ENCODE measurements around the gene RCSD1. TPM values are rescaled to one million over a fixed set of nuclear protein-coding genes. Genes with fewer than 3 reads are reported as not detected.
"Not testable (repeated sequence)": the region's sequence is repeated elsewhere in the genome, so short reads cannot be mapped to it uniquely, and the experiment has no call there.

RCSD1 gene
- polyA plus RNA-seq, 3 donors, result 116 to 218 (median 216) TPM

- Mint-ChIP-seq H3K27ac (peak overlapping the region; percentile 68 to 94 (median 86)), H3K27me3 (ENCODE audit: low read depth in 3 of 3) (peaks cover 0 to 3% (median 2%) of the 10 kb centered on the region in 3 donors), H3K36me3 (peaks cover 2 to 4% of the 10 kb centered on the region in 2 donors), H3K9me3 (peaks cover 11 to 23% (median 16%) of the 10 kb centered on the region in 7 donors), H3K4me1 (peaks cover 53% of the 10 kb centered on the region), H3K4me3 (peak overlapping the region; percentile 14 to 59)
- Histone ChIP-seq H3K79me2 (ENCODE audit: insufficient read depth, low read length) (peaks cover 22% of the 10 kb centered on the region), H3K9me3 (replicated peaks in 1 of 2; ENCODE audit: control insufficient read depth in 1 of 2, insufficient read depth in 1 of 2, low read length in 2 of 2) (peaks cover 12 to 15% of the 10 kb centered on the region in 2 donors), H3K27ac (ENCODE audit: low read depth in 1 of 2, low read length in 2 of 2) (peak overlapping the region; percentile 15 to 74), H3K27me3 (ENCODE audit: control insufficient read depth in 2 of 2, insufficient read depth in 2 of 2, low read length in 2 of 2) (no peaks in the 10 kb centered on the region), H3K9ac (ENCODE audit: insufficient read depth, low read length, poor library complexity, severe bottlenecking) (no peak overlapping the region), H3K4me1 (ENCODE audit: control insufficient read depth in 1 of 2, insufficient read depth in 2 of 2, low read length in 2 of 2) (peaks cover 55 to 64% of the 10 kb centered on the region in 2 donors), H4K20me1 (ENCODE audit: insufficient read depth, low read length) (no peaks in the 10 kb centered on the region), H3K4me3 (replicated peaks in 1 of 3; ENCODE audit: low read depth in 2 of 3, low read length in 3 of 3) (peak overlapping the region in 1 of 3 experiments; percentile 52), H3K36me3 (replicated peaks in 1 of 2; ENCODE audit: control insufficient read depth in 1 of 2, insufficient read depth in 2 of 2, low read length in 2 of 2) (no peaks in the 10 kb centered on the region), H2AFZ (ENCODE audit: insufficient read depth, low read depth, low read length, poor library complexity, severe bottlenecking) (no peak overlapping the region), H3K4me2 (replicated peaks; ENCODE audit: extremely low read depth, low read length, poor library complexity, severe bottlenecking) (peak overlapping the region; percentile 53)
- no peak for DNase-seq
- intact Hi-C loops (cut with micrococcal nuclease), result no loop called here
- no peak for TF ChIP-seq CTCF (IDR thresholded peaks at IDR 0.05)
- WGBS (ENCODE audit: insufficient coverage), result no CpG with 5 or more reads among the region's 1 CpG
Measured at GRCh38 chr1:167611983-167612382, 18.0 kb upstream of the RCSD1 start.

GRCh38 chr1:167612587-167613385 is 17.2 kb upstream of the RCSD1 start:
- Mint-ChIP-seq H3K36me3 (peaks cover 0 to 1% of the 10 kb centered on the region in 2 donors), H3K9me3 (peaks cover 6 to 15% (median 13%) of the 10 kb centered on the region in 7 donors), H3K27me3 (ENCODE audit: low read depth in 3 of 3) (peaks cover 0 to 4% (median 1%) of the 10 kb centered on the region in 3 donors), H3K27ac (peak overlapping the region; percentile 68 to 94 (median 86)), H3K4me1 (peaks cover 61% of the 10 kb centered on the region), H3K4me3 (peak overlapping the region in 1 of 2 donors; percentile 59)
- peaks cover 60 to 72% of the 10 kb centered on the region in 2 donors for H3K4me1 ChIP-seq (ENCODE audit: control insufficient read depth in 1 of 2, insufficient read depth in 2 of 2, low read length in 2 of 2)
- no peak for TF ChIP-seq CTCF (IDR thresholded peaks at IDR 0.05)
- no peak overlapping the region for H3K9ac ChIP-seq (ENCODE audit: insufficient read depth, low read length, poor library complexity, severe bottlenecking)
- intact Hi-C loops (cut with micrococcal nuclease), result no loop called here
- H2AFZ ChIP-seq (ENCODE audit: insufficient read depth, low read depth, low read length, poor library complexity, severe bottlenecking), result no peak overlapping the region
- peak overlapping the region; percentile 60 to 74 for H3K27ac ChIP-seq (ENCODE audit: low read depth in 1 of 2, low read length in 2 of 2)
- H3K27me3 ChIP-seq (ENCODE audit: control insufficient read depth in 2 of 2, insufficient read depth in 2 of 2, low read length in 2 of 2), result no peaks in the 10 kb centered on the region
- peak in 2 of 3 donors; percentile 61 to 83 for DNase-seq
- no peaks in the 10 kb centered on the region for H3K36me3 ChIP-seq (replicated peaks in 1 of 2; ENCODE audit: control insufficient read depth in 1 of 2, insufficient read depth in 2 of 2, low read length in 2 of 2)
- no CpG with 5 or more reads among the region's 2 CpGs for WGBS (ENCODE audit: insufficient coverage)
- H3K79me2 ChIP-seq (ENCODE audit: insufficient read depth, low read length), result peaks cover 22% of the 10 kb centered on the region
- H3K4me2 ChIP-seq (replicated peaks; ENCODE audit: extremely low read depth, low read length, poor library complexity, severe bottlenecking), result peak overlapping the region; percentile 53
- H3K9me3 ChIP-seq (replicated peaks in 1 of 2; ENCODE audit: control insufficient read depth in 1 of 2, insufficient read depth in 1 of 2, low read length in 2 of 2), result peaks cover 5 to 7% of the 10 kb centered on the region in 2 donors
- H4K20me1 ChIP-seq (ENCODE audit: insufficient read depth, low read length), result no peaks in the 10 kb centered on the region
- peak overlapping the region in 1 of 3 experiments; percentile 52 for H3K4me3 ChIP-seq (replicated peaks in 1 of 3; ENCODE audit: low read depth in 2 of 3, low read length in 3 of 3)

GRCh38 chr1:167613984-167614383 is 16.0 kb upstream of the RCSD1 start:
- Histone ChIP-seq H3K27ac (ENCODE audit: low read depth in 1 of 2, low read length in 2 of 2) (peak overlapping the region in 1 of 2 donors; percentile 37), H3K4me1 (ENCODE audit: control insufficient read depth in 1 of 2, insufficient read depth in 2 of 2, low read length in 2 of 2) (peaks cover 72 to 84% of the 10 kb centered on the region in 2 donors)
- no CpG with 5 or more reads among the region's 2 CpGs for WGBS (ENCODE audit: insufficient coverage)

More at GRCh38 chr1:167613984-167614383, 16.0 kb upstream of the RCSD1 start:
- Mint-ChIP-seq H3K4me1 (peaks cover 73% of the 10 kb centered on the region), H3K27ac (peak overlapping the region; percentile 46 to 94 (median 70))
- H2AFZ ChIP-seq (ENCODE audit: insufficient read depth, low read depth, low read length, poor library complexity, severe bottlenecking); H3K4me2 ChIP-seq (replicated peaks; ENCODE audit: extremely low read depth, low read length, poor library complexity, severe bottlenecking); H3K9me3 Mint-ChIP-seq; H3K27me3 ChIP-seq (ENCODE audit: control insufficient read depth in 2 of 2, insufficient read depth in 2 of 2, low read length in 2 of 2); H4K20me1 ChIP-seq (ENCODE audit: insufficient read depth, low read length); H3K9me3 ChIP-seq (replicated peaks in 1 of 2; ENCODE audit: control insufficient read depth in 1 of 2, insufficient read depth in 1 of 2, low read length in 2 of 2); H3K36me3 ChIP-seq (replicated peaks in 1 of 2; ENCODE audit: control insufficient read depth in 1 of 2, insufficient read depth in 2 of 2, low read length in 2 of 2); H3K4me3 Mint-ChIP-seq; DNase-seq; H3K36me3 Mint-ChIP-seq; H3K27me3 Mint-ChIP-seq (ENCODE audit: low read depth in 3 of 3); H3K4me3 ChIP-seq (replicated peaks in 1 of 3; ENCODE audit: low read depth in 2 of 3, low read length in 3 of 3); H3K9ac ChIP-seq (ENCODE audit: insufficient read depth, low read length, poor library complexity, severe bottlenecking); intact Hi-C loops (cut with micrococcal nuclease): not testable (repeated sequence)
- H3K79me2 ChIP-seq (ENCODE audit: insufficient read depth, low read length), result peaks cover 22% of the 10 kb centered on the region

Data from CD14-positive monocyte (primary cell).